PC-9 (cell line): Measurements from ENCODE around the gene NRK.
"Not testable (repeated sequence)": the region's sequence is repeated elsewhere in the genome, so short reads cannot be mapped to it uniquely, and the experiment has no call there.

Source experiments
- CTCF ChIP-seq: fragments of 200-600 bp; sonication (generic); conservative IDR thresholded peaks from 2 replicates; pipeline ENCODE4 v1.6.1; 2017; ENCODE audit warnings: mixed run types, antibody characterized with exemption, mild to moderate bottlenecking, moderate library complexity
- EZH2 ChIP-seq: fragments of 200-600 bp; sonication (generic); IDR thresholded peaks from 2 replicates; pipeline ENCODE4 v1.8.0; 2017; ENCODE audit warnings: antibody characterized with exemption, low read depth

GRCh38 chrX:106000609-106001008 is 178.3 kb downstream of the NRK start:
- TF ChIP-seq CTCF, EZH2: not testable (repeated sequence)
